OCI-LY1 (cell line): ENCODE measurements around the gene TSGA10.

Source experiments
- H2AFZ ChIP-seq: fragments of 200-600 bp; sonication (generic), shearing (Covaris generic); 2 replicates; pipeline ENCODE4 v1.6.0; 2014; ENCODE audit warnings: antibody characterized with exemption, mild to moderate bottlenecking, low read length
- H3F3A ChIP-seq: fragments of 200-600 bp; sonication (generic), shearing (Covaris generic); 2 replicates; pipeline ENCODE4 v1.6.0; 2014; ENCODE audit warnings: mild to moderate bottlenecking, antibody characterized with exemption, low read length, moderate library complexity; ENCODE audit not compliant: insufficient read depth
- H3K27ac ChIP-seq: fragments of 200-600 bp; sonication (generic); 2 replicates; pipeline ENCODE4 v1.5.1; 2014; ENCODE audit warnings: low read length, mixed run types, mild to moderate bottlenecking, low read depth; ENCODE audit not compliant: poor library complexity, severe bottlenecking
- H3K27me3 ChIP-seq: fragments of 200-600 bp; sonication (generic); 2 replicates; pipeline ENCODE4 v1.6.0; 2014; ENCODE audit warnings: antibody characterized with exemption, mild to moderate bottlenecking, low read length, moderate library complexity; ENCODE audit not compliant: insufficient read depth
- H3K36me3 ChIP-seq: fragments of 200-600 bp; sonication (generic); 2 replicates; pipeline ENCODE4 v1.6.1; 2014; ENCODE audit warnings: mild to moderate bottlenecking, antibody characterized with exemption, low read length, moderate library complexity, mixed read lengths; ENCODE audit not compliant: insufficient read depth
- H3K4me1 ChIP-seq: fragments of 200-600 bp; sonication (generic); 2 replicates; pipeline ENCODE4 v1.5.1; 2014; ENCODE audit warnings: mild to moderate bottlenecking, low read length, moderate library complexity; ENCODE audit not compliant: insufficient read depth, severe bottlenecking
- H3K4me2 ChIP-seq: fragments of 200-600 bp; sonication (generic), shearing (Covaris generic); 2 replicates; pipeline ENCODE4 v1.6.1; 2014; ENCODE audit warnings: low read length
- H3K4me3 ChIP-seq: fragments of 200-600 bp; sonication (generic); 2 replicates; pipeline ENCODE4 v1.5.1; 2014; ENCODE audit warnings: low read length, low read depth, mild to moderate bottlenecking, mixed read lengths; ENCODE audit not compliant: poor library complexity, severe bottlenecking
- H3K79me2 ChIP-seq: fragments of 200-600 bp; shearing (Covaris generic); 2 replicates; pipeline ENCODE4 v1.6.1; 2016; ENCODE audit warnings: mixed run types, low read length, mixed read lengths; ENCODE audit not compliant: insufficient read depth
- H3K9ac ChIP-seq: fragments of 200-600 bp; sonication (generic), shearing (Covaris generic); 2 replicates; pipeline ENCODE4 v1.6.1; 2014; ENCODE audit warnings: mild to moderate bottlenecking, low read length, mixed read lengths
- H3K9me2 ChIP-seq: fragments of 200-600 bp; sonication (generic), shearing (Covaris generic); 2 replicates; pipeline ENCODE4 v1.6.1; 2014; ENCODE audit warnings: low read depth, mild to moderate bottlenecking, low read length, mixed read lengths
- H3K9me3 ChIP-seq: fragments of 200-600 bp; shearing (Covaris generic); 2 replicates; pipeline ENCODE4 v1.6.1; 2014; ENCODE audit warnings: low read length, mixed read lengths
- H4K20me1 ChIP-seq: fragments of 200-600 bp; sonication (generic), shearing (Covaris generic); 2 replicates; pipeline ENCODE4 v1.6.0; 2016; ENCODE audit warnings: mild to moderate bottlenecking, low read length; ENCODE audit not compliant: insufficient read depth
- EZH2 ChIP-seq: fragments of 200-600 bp; sonication (generic), shearing (Covaris generic); IDR thresholded peaks from 2 replicates; pipeline ENCODE4 v1.8.0; 2017; ENCODE audit warnings: borderline replicate concordance, mixed run types, mild to moderate bottlenecking, antibody characterized with exemption, low read length, moderate library complexity, mixed read lengths
- TF ChIP-seq, protein P1 (sequence below): fragments of 200-600 bp; sonication (generic), shearing (Covaris generic); IDR thresholded peaks from 2 replicates; pipeline ENCODE4 v1.5.1; 2017; ENCODE audit warnings: mild to moderate bottlenecking, antibody characterized with exemption, low read length, moderate library complexity, mixed read lengths

TSGA10 gene

DNA sequence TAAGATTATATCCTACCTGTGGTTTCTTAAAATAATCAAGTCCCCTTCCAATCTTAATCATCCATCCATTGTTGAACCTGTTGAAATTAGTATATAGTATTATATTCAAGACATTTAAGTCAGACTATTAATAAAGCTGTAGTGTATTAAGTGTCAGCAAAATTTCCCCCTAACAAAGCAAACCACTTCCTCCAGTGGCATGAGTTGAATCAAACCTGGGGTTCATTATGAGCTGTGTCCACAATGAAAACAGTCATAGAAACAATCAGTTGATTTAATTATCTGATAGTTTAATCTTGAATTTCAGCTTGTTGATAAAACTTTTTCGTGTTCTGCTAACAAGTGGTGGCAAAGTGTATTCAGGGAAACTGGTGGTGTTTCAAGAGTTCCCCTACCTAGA lies 14.8 kb upstream of the TSGA10 start:
- Histone ChIP-seq H3K4me1 (no peaks in the 10 kb centered on the region), H3K9me3 (no peaks in the 10 kb centered on the region), H3K36me3 (peaks cover 60% of the 10 kb centered on the region), H3K27me3 (no peaks in the 10 kb centered on the region), H3K4me3 (no peak overlapping the region), H3K27ac (no peak overlapping the region), H4K20me1 (no peaks in the 10 kb centered on the region), H3K4me2 (no peak overlapping the region), H2AFZ (no peak overlapping the region), H3K79me2 (no peaks in the 10 kb centered on the region), H3K9me2 (no peaks in the 10 kb centered on the region), H3K9ac (no peak overlapping the region), H3F3A (no peaks in the 10 kb centered on the region)
- TF ChIP-seq, protein P1, sequence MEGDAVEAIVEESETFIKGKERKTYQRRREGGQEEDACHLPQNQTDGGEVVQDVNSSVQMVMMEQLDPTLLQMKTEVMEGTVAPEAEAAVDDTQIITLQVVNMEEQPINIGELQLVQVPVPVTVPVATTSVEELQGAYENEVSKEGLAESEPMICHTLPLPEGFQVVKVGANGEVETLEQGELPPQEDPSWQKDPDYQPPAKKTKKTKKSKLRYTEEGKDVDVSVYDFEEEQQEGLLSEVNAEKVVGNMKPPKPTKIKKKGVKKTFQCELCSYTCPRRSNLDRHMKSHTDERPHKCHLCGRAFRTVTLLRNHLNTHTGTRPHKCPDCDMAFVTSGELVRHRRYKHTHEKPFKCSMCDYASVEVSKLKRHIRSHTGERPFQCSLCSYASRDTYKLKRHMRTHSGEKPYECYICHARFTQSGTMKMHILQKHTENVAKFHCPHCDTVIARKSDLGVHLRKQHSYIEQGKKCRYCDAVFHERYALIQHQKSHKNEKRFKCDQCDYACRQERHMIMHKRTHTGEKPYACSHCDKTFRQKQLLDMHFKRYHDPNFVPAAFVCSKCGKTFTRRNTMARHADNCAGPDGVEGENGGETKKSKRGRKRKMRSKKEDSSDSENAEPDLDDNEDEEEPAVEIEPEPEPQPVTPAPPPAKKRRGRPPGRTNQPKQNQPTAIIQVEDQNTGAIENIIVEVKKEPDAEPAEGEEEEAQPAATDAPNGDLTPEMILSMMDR = no peak
- TF ChIP-seq EZH2 = no peak

DNA sequence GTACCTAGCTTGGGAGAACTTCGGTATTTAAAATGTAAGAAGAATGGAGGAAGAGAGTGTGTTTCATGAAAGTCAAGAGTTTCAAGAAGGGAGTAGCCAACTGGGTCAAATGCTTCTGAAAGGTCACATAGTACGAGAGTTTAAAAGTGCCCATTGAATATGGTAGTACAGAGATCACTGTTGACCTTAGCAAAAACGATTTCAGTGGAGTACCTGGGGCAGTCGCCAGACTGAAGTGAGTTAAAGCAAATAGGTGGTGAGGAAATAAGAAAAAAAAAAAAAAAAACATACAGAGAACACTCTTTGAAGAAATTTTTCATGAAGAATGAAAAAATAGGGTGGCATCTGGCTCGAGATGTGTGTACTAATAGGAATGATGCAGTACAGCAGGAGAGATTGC lies 11.5 kb upstream of the TSGA10 start:
- no peaks in the 10 kb centered on the region for H4K20me1 ChIP-seq
- H3K4me1 ChIP-seq = no peaks in the 10 kb centered on the region
- H3K27me3 ChIP-seq = no peaks in the 10 kb centered on the region
- no peaks in the 10 kb centered on the region for H3F3A ChIP-seq
- no peaks in the 10 kb centered on the region for H3K79me2 ChIP-seq
- no peak overlapping the region for H3K27ac ChIP-seq
- H3K9ac ChIP-seq = no peak overlapping the region
- H3K9me2 ChIP-seq = no peaks in the 10 kb centered on the region
- TF ChIP-seq, protein P1 = no peak
- TF ChIP-seq EZH2 = no peak
- H3K9me3 ChIP-seq = no peaks in the 10 kb centered on the region
- H3K36me3 ChIP-seq = peaks cover 57% of the 10 kb centered on the region
- no peak overlapping the region for H3K4me2 ChIP-seq
- H3K4me3 ChIP-seq = no peak overlapping the region
- H2AFZ ChIP-seq = no peak overlapping the region

DNA sequence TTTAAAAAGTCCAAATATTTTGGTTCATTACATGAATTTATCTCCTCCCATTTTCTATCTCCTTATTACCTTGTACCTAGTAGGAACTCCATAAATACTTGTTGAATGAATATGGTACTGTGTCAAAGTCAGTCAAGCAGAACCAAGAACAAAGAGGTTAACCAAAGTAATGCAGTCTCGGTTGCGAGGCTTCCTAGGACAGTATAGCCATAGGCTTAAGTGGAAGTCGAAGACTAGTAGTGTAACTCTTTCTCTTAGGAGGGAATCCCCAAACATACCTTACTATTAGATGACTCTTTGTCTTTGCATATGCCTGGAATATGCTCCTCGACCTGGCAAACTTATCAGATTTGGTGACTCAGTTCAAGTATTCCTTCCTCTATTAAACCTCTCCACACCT lies 4.9 kb upstream of the TSGA10 start:
- H3K9me2 ChIP-seq = no peaks in the 10 kb centered on the region
- no peak overlapping the region for H3K27ac ChIP-seq
- H3K4me3 ChIP-seq = no peak overlapping the region
- H3K4me2 ChIP-seq = no peak overlapping the region
- H3K79me2 ChIP-seq = peaks cover 6% of the 10 kb centered on the region; the same call in 1 of the 2 replicates
- no peaks in the 10 kb centered on the region for H3F3A ChIP-seq
- no peak overlapping the region for H3K9ac ChIP-seq
- no peaks in the 10 kb centered on the region for H3K9me3 ChIP-seq
- H2AFZ ChIP-seq = no peak overlapping the region
- no peaks in the 10 kb centered on the region for H3K27me3 ChIP-seq
- peaks cover 33% of the 10 kb centered on the region; the same call in 1 of the 2 replicates for H3K36me3 ChIP-seq
- H3K4me1 ChIP-seq = peaks cover 12% of the 10 kb centered on the region
- no peaks in the 10 kb centered on the region for H4K20me1 ChIP-seq
- TF ChIP-seq, protein P1 = no peak
- no peak for TF ChIP-seq EZH2
